ENCODE results near the gene PPP3R2.

The PPP3R2 gene

DNA sequence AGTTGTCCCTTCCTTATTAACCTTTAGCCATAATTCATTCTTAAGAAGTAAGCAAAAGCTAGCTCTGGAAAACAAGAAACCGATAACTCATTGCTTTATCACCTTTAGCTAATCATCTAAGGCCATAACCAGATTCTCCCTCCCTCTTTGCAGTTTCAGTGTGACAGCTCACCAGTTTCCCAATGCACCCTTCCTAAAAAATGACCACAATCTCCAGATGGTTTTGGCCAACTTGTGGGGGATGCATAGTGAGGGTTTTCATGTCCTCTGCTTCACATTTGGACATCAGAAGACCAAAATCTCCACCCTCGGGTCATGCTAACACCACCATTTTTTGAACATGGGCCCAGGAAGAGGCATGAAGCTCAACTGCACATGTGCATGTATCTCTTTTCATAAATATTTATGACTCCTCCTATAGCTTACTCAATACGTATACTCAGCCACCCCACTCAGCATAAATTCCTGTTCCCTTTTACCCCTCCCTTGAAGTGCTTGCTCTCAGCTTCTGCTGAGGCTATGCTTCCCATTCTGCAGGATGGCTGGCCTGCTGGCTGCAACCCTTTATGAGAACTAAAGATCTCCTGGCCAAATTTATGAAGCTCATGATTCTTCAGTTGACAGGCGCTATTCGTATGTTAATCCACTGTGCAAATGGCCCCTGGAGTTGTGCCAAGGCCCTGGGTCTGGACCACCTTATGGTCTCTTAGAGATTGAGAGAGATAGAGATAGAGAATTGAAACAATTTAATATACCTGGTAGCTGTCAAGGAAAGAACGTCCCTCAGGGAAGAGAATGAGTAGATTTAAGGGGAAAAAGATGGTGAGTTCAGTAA lies 14.8 kb downstream of the PPP3R2 start:
- TF ChIP-seq, protein P1, sequence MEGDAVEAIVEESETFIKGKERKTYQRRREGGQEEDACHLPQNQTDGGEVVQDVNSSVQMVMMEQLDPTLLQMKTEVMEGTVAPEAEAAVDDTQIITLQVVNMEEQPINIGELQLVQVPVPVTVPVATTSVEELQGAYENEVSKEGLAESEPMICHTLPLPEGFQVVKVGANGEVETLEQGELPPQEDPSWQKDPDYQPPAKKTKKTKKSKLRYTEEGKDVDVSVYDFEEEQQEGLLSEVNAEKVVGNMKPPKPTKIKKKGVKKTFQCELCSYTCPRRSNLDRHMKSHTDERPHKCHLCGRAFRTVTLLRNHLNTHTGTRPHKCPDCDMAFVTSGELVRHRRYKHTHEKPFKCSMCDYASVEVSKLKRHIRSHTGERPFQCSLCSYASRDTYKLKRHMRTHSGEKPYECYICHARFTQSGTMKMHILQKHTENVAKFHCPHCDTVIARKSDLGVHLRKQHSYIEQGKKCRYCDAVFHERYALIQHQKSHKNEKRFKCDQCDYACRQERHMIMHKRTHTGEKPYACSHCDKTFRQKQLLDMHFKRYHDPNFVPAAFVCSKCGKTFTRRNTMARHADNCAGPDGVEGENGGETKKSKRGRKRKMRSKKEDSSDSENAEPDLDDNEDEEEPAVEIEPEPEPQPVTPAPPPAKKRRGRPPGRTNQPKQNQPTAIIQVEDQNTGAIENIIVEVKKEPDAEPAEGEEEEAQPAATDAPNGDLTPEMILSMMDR (IDR thresholded peaks at IDR 0.05; ENCODE audit: control insufficient read depth, extremely low read depth, insufficient read depth) = no peak
- H3K4me3 ChIP-seq (ENCODE audit: low read depth, low read length) = no peak overlapping the region
- DNase-seq (ENCODE audit: low read depth) = no peak

DNA sequence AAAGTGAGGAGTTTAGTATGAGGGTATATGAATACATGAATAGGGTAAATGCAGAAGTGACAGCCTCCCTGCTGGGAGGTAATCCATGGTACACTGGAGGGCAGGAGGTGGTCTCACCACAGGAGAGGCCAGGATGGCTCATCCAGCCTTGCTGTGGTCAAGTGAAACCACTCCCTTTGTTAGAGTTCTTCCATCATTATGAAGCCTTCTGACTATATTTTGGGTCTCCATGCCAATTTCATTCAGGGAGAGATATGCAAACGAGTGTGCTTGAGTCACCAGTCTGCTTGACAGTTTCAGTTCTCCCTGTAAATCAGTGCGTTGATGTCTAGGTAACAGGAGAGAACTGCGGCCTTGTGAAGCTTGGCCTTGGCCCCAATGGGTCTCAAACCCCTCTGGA lies 16.4 kb downstream of the PPP3R2 start:
- TF ChIP-seq, protein P1 (IDR thresholded peaks at IDR 0.05; ENCODE audit: control insufficient read depth, extremely low read depth, insufficient read depth) = no peak
- DNase-seq (ENCODE audit: low read depth) = no peak
- H3K4me3 ChIP-seq (ENCODE audit: low read depth, low read length) = no peak overlapping the region

DNA sequence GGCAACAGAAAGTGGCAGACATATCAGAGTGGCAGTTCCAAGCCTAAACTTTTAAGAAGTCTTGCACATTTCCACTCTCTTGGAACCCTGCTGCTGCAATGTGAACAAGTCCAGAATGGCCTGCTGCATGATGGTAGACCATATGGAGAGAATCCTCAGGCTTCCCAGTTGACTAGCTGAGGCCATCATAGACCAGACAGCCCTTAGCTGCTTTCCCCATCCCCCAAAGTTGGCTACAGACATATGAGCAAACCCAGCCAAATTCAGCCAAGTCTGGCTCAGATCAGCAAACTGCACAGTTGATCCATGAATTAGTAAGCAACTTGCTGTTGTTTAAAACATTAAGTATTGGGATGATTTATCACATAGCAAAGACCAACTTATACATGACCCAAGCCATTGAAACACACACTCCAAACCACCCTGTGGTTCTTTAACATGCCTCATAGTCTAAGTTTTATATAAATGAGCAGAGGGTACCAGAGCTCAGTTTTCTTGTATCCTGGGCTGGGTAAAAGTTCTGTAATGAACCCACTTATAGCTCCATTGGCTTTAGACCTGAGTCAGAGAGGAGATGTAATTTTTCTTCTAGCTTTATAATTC lies 19.9 kb downstream of the PPP3R2 start:
- DNase-seq (ENCODE audit: low read depth) = no peak

DNA sequence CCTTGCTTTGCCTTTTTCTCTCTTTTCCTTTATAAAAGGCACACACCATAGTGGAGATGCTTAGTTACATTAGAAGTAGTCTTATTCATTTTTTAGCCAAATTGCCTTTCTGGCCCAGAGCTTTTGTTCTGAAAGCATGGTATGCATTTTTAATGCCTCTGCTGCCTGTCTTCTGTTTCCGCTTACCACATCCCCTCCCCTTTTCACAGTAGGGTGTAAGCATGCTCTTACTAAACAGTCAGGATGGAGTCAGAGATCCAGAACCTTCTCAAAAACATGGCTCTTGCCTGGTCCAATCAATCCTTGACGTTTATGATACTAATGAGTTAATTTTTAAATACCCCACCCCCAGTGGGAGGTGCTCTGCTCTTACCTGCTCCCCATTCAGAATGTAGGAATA lies 22.5 kb downstream of the PPP3R2 start:
- TF ChIP-seq, protein P1 (IDR thresholded peaks at IDR 0.05; ENCODE audit: control insufficient read depth, extremely low read depth, insufficient read depth) = no peak
- H3K4me3 ChIP-seq (ENCODE audit: low read depth, low read length) = no peak overlapping the region
- DNase-seq (ENCODE audit: low read depth) = no peak

More for the DNA sequence above, 19.9 kb downstream of the PPP3R2 start:
- no peak overlapping the region for H3K4me3 ChIP-seq (ENCODE audit: low read depth, low read length)
- TF ChIP-seq, protein P1 (IDR thresholded peaks at IDR 0.05; ENCODE audit: control insufficient read depth, extremely low read depth, insufficient read depth) = no peak

DNA sequence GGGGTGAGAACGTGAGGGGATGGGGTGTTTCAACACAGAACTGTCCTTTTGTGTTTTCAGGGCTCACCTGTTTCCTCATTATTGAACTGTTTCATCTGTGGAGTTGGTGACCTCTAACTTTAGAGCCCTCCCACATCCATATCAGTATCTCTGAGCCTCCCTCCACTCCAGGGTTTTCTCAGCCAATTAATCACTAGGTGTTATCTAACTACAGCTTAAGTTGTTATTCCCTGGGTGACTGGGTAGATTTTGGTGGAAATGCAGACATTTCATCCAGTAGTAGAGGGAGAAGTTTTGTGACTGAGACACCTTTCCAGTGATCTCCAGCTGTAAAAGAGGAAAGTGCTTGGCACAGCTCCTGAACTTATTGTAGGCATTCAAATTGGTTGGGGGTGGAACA lies 23.7 kb downstream of the PPP3R2 start:
- no peak overlapping the region for H3K4me3 ChIP-seq (ENCODE audit: low read depth, low read length)
- TF ChIP-seq, protein P1 (IDR thresholded peaks at IDR 0.05; ENCODE audit: control insufficient read depth, extremely low read depth, insufficient read depth) = no peak
- no peak for DNase-seq (ENCODE audit: low read depth)

DNA sequence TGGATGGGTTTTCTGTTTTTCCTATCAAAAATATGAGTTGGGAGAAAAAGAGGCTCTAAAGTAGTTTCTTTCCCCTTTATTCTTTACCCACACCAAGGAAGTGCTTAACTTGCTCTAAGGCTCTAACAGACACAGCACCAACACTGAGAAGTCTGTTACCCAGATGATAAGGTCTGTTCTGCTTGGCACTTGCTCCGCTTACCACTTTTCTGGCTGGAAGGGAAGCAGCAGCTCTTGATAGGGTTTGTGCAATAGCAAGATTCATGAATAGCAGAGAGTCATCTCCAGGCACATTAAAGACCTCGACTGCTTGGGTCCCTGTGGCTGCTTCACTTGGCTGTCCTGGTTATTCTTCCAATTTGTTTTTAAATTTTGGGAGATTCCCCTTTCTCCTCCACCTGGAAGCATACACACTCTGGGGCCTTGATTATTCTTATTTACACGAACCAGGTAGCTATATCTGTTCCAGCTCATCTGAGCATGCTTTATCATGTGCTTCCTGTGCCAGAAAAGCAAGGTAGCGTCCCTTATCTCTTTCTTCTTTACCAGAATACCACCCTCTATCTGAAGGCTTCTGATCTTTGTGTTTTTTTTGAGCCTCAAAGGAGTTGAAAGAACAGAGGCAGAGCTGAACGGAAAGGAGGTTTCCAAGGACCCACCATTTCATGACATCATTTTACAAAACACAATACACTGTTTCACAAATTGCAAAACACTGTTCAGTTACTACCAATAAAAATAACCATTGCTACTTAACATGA lies 24.8 kb downstream of the PPP3R2 start:
- DNase-seq (ENCODE audit: low read depth) = no peak
- TF ChIP-seq, protein P1 (IDR thresholded peaks at IDR 0.05; ENCODE audit: control insufficient read depth, extremely low read depth, insufficient read depth) = no peak
- no peak overlapping the region for H3K4me3 ChIP-seq (ENCODE audit: low read depth, low read length)
